ENCODE data around the gene KRTAP10-2.
"Not testable (repeated sequence)": the region's sequence is repeated elsewhere in the genome, so short reads cannot be mapped to it uniquely, and the experiment has no call there.

The KRTAP10-2 gene

GRCh38 chr21:44511938-44512275, 39.4 kb downstream of the KRTAP10-2 start:
- DNase-seq: no peak

- DNase-seq: no peak
Observed at GRCh38 chr21:44511219-44511937, 39.9 kb downstream of the KRTAP10-2 start.

- peak; percentile 34 to 43 for DNase-seq
Observed at GRCh38 chr21:44510508-44511218, 40.6 kb downstream of the KRTAP10-2 start.

GRCh38 chr21:44510109-44510507, 41.2 kb downstream of the KRTAP10-2 start:
- no peak for DNase-seq

GRCh38 chr21:44509539-44509938, 41.8 kb downstream of the KRTAP10-2 start:
- DNase-seq: peak; percentile 14 to 37

- no peak for DNase-seq
Observed at GRCh38 chr21:44508711-44509445, 42.4 kb downstream of the KRTAP10-2 start.

- no peak for DNase-seq
Observed at GRCh38 chr21:44508426-44508710, 42.9 kb downstream of the KRTAP10-2 start.

GRCh38 chr21:44507673-44508425, 43.5 kb downstream of the KRTAP10-2 start:
- DNase-seq: no peak

GRCh38 chr21:44506279-44507255, 44.7 kb downstream of the KRTAP10-2 start:
- DNase-seq: no peak

- no peak for DNase-seq
Observed at GRCh38 chr21:44505673-44506278, 45.5 kb downstream of the KRTAP10-2 start.

GRCh38 chr21:44503901-44504399, 47.4 kb downstream of the KRTAP10-2 start:
- peak; percentile 44 to 52 for DNase-seq

- not testable (repeated sequence) for DNase-seq
Observed at GRCh38 chr21:44503006-44503889, 48.1 kb downstream of the KRTAP10-2 start.

- DNase-seq: no peak
Observed at GRCh38 chr21:44502171-44502958, 48.9 kb downstream of the KRTAP10-2 start.
